COR-L47 (cell line): ENCODE measurements around the gene ZNF765.
"Not testable (repeated sequence)": the region's sequence is repeated elsewhere in the genome, so short reads cannot be mapped to it uniquely, and the experiment has no call there.

Experiments used
- DNase-seq: peaks from one replicate; lab custom pipeline; 2025; lab: John Stamatoyannopoulos, UW

ZNF765 gene

GRCh38 chr19:53394974-53395839, at the start of gene ZNF765:
ZNF765 (plus strand) TSS chr19:53395149; CDS start chr19:53398016, 2,867 bp downstream.
- peak; percentile 78 for DNase-seq

DNA sequence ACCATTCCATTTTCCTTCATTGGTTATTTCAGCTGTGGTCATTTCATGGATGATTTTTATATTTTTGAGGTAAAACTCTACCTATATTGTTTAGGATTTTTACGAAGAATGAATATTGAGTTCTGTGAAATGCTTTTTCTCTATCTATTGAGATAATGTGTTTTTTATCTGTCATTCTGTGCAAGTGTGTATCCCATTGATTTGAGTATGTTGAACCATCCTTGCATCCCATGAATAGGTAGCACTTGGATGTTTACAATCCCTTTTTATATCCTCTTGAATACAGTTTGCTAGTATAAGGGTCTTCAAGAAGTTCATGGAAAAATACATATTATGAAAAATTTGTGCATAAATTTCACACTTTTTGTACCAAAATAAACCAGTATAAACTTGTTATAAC, 39.2 kb upstream of the ZNF765 start:
- DNase-seq: no peak

DNA sequence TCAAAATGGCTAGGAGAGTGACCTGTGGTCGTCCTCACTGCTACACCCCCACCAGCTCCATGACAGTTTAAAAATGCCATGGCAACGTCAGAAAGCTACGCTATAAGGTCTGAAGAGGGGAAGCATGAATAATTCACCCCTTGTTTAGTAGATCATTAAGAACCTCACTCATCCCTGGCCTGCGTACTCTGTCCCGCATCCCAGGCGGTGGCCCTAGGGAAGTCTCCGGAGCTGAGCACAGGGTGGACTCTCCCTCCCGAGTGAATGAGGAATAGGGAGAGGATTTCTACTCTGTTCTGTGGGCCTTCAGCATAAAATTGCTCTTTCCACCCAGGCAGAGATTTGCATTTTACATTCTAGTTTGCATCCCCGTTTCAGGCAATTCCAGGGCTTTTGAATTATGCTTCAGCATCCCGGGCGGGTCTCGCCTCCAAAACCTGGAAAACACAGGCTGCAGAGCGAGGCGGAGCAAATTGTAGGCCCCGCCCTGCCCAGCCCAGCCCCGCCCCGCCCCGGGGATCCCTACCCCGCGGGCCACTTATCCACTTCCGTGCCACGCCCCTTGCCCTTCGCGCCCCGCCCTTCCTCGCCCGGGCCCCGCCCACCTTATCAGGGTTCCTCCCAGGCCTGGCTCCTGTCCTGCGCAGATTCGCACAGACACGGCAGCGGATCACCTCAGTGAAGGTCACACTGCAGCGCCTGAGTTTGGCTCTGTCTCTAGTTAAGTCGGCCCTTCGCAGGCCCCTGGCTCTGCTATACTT, 36.9 kb upstream of the ZNF765 start:
- no peak for DNase-seq

- DNase-seq: not testable (repeated sequence)
Observed at GRCh38 chr19:53360056-53360455, 34.9 kb upstream of the ZNF765 start.

GRCh38 chr19:53365134-53365898, 29.6 kb upstream of the ZNF765 start, which contains the start of gene ZNF525:
ZNF525 (plus strand) TSS chr19:53365705; CDS start chr19:53372282, 6,577 bp downstream.
- peak; percentile 89 for DNase-seq

DNA sequence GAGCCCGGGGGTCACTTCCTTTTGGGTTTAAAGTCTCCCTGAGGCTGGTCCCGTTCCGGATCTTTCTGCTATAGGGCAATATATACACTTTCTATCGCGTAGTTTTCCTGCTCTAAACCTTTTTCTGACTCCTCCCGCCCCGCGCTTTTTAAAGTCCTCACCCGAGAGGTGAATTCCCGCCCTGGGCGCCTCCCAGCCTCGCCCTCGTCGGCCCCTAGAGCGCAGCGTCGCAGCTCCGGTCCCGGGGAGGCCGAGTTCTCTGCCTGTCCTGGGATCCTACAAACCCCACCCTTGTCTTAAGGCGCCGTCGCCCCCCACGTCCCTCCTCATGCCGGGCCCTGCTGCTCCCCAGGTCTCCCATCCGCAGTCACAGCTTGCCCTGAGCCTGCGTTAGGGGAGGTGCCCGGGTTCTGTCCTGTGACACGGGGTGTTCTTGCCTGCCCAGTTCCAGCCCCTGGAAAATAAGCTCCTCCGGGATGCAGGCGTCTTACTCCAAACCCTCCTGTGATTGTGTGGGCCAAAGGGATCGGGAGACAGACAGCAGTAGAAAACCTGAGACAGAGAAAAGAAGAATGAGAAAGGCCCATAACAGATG, 29.0 kb upstream of the ZNF765 start:
- DNase-seq: no peak

- DNase-seq: no peak
Observed at GRCh38 chr19:53372196-53372595, 22.8 kb upstream of the ZNF765 start.

GRCh38 chr19:53374288-53374687, 20.7 kb upstream of the ZNF765 start:
- no peak for DNase-seq

DNA sequence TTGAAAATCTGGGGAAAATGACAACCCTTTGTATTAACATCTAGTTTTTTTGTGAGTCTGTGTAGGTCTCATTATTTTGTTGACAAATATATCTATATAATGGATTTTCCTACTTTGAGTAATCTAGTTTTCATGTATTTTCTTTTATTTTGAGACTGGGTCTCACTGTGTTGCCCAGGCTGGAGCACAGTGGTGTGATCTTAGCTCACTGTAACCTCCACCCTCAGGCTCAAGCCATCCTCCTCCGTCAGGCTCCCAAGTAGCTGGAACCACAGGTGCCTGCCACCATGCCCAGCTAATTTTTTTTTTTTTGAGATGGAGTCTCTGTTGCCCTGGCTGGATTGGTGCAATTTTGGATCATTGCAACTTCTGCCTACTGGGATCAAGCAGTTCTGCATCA, 20.2 kb upstream of the ZNF765 start:
- DNase-seq: no peak

DNA sequence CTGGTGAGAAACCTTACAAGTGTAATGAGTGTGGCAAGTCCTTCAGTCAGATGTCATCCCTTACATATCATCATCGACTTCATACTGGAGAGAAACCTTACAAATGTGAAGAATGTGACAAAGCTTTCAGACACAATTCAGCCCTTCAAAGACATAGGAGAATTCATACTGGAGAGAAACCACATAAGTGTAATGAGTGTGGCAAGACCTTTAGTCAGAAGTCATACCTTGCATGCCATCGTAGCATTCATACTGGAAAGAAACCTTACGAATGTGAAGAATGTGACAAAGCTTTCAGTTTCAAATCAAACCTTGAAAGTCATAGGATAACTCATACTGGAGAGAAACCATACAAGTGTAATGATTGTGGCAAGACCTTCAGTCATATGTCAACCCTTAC, 13.6 kb upstream of the ZNF765 start:
- DNase-seq: no peak

DNA sequence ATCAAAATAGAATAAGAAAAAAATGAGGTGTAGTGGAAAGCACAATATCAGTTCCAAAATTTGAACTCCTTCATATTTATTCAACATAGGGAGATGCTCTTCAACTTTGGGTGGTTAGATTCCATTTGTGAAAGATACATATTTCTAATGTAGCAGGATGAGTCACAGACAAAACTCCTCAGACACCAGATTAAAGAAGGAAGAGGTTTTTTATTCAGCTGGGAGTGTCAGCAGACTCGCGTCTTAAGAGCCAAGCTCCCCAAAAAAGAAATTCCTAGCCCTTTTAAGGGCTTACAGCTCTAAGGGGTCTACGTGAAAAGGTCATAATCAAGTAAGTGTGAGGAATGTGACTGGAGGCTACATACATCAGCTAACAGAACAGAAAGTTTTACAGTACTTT, 6.8 kb upstream of the ZNF765 start:
- DNase-seq: no peak

DNA sequence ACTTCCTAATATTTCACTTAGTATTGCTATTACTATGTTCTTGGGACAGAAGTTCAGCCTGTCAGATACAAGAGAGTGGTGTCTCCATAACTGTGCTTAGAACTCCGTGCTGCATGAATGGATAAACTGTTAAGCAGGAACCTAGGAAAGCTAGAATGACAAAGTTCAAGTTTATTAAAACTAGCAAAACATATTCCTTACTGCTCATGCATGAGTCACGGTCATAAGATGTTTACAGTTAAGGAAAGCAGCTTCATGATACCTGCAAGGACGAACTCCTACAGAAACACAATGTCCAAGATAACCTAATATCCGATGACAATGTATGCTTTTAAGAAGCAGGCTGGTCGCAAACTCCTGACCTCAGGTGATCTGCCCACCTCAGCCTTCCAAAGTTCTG, 6.0 kb upstream of the ZNF765 start:
- DNase-seq: no peak

- DNase-seq: no peak
Observed at GRCh38 chr19:53389571-53389970, 5.4 kb upstream of the ZNF765 start.

DNA sequence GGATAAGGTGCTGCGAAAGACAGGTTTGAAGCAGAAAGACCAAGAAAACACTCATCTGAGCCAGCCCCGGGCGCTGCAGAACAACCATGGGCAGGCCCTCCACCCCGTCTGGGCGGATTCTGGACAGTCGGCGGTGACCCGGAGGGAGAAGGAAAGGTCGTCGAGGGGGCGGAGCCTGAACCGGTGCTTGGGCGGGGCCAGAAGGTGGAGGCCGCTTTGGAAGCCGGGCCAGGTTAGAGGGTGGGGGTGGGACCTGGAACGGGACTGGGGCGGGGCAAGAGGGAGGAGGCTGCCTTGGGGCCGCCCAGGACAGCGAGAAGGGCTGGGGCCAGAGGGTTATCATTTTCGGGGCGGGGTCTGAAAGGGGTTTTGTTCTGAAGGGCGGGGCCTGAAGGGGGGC, 5.0 kb upstream of the ZNF765 start:
- DNase-seq: no peak

DNA sequence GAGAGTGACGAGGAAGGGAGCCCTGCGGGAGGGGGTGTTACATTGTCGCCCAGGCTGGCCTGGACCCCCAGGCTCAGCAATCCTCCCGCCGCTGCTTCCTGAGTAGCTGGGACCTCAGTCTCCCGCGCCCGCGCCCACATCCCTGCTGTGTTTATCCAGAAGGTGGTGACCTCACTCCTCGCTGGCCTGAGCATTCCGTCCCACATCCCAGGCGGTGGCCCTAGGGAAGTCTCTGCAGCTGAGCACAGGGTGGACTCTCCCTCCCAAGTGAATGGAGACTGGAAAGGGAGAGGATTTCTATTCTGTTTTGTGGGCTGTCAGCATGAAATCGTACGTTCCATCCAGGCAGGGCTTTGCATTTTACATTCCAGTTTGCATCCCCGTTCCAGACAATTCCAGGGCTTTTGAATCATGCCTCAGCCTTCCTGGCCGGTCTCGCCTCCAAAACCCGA, 401 bp upstream of the ZNF765 start:
- no peak for DNase-seq

GRCh38 chr19:53395840-53396524, 1.0 kb downstream of the ZNF765 start:
- DNase-seq: not testable (repeated sequence)

GRCh38 chr19:53396525-53396868, 1.5 kb downstream of the ZNF765 start:
- no peak for DNase-seq

GRCh38 chr19:53397918-53398317, 3.0 kb downstream of the ZNF765 start:
- not testable (repeated sequence) for DNase-seq

DNA sequence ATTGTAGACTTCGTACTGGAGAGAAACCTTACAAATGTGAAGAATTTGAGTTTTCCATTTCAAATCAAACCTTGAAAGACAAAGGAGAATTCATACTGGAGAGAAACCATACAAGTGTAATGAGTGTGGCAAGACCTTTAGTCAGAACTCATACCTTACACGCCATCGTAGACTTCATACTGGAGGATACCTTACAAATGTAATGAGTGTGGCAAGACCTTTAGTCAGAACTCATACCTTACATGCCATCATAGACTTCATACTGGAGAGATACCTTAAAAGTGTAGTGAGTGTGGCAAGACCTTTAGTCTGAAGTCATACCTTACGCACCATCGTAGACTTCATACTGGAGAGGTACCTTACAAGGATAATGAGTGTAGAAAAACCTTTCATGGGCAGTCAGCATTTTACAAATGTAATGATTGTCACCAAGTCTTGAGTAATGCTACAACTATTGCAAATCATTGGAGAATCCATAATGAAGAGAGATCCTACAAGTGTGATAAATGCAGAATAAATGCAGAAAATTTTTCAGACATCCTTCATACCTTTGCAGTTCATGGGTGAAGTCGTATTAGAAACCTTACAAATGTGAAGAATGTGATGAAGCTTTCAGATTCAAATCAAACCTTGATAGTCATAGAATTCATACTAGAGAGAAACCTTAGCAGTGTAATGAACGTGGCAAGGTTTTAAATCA, 14.7 kb downstream of the ZNF765 start:
- no peak for DNase-seq

GRCh38 chr19:53420520-53421315, 25.8 kb downstream of the ZNF765 start:
- not testable (repeated sequence) for DNase-seq
